GM12801 (cell line): ENCODE measurements around the gene NCBP2.

Experiments
- CTCF ChIP-seq: IDR thresholded peaks from one replicate; pipeline ENCODE4 v1.5.1; 2011; ENCODE audit warnings: control low read depth; ENCODE audit not compliant: insufficient read length; ENCODE audit errors: extremely low read depth

NCBP2 gene

DNA sequence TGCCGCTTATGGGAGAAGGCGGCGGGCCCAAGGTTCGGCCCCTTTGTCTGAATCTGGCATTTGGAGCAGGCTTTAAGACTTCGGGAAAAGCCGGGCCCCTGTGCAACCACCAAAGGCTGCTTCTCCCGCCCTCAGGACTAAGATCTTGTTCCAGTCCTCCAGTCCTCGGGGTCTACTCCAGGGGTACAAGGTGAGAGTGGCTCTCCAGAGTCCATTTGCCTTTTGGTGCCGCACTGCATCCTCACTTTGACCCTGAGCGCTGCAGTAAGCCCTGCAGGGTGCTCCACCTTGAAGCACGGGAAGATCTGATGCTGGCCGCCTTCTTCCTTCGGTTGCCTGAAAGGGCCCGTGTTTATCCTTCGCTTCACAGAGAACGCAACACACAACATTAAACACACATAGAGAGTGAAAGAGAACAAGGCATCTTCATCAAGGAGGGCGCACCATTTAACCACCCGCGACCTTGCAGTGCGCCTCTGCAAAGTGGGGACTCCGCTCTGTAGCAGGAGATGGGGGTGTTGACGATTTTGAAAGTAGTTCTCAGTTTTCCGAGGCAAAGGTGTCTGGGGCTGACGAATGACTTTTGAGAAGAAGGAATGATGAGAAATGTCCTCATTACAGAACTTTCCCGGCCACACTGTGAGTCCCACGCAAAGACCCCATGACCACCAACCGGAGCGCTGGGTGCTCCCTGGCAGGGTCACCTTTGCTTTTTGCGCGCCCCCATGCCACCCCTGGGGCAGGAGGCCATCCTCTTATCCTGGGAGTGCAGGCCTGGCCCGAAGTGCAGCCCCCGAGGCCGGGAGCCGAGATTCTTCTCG lies 25.3 kb upstream of the NCBP2 start:
- no peak for TF ChIP-seq CTCF

DNA sequence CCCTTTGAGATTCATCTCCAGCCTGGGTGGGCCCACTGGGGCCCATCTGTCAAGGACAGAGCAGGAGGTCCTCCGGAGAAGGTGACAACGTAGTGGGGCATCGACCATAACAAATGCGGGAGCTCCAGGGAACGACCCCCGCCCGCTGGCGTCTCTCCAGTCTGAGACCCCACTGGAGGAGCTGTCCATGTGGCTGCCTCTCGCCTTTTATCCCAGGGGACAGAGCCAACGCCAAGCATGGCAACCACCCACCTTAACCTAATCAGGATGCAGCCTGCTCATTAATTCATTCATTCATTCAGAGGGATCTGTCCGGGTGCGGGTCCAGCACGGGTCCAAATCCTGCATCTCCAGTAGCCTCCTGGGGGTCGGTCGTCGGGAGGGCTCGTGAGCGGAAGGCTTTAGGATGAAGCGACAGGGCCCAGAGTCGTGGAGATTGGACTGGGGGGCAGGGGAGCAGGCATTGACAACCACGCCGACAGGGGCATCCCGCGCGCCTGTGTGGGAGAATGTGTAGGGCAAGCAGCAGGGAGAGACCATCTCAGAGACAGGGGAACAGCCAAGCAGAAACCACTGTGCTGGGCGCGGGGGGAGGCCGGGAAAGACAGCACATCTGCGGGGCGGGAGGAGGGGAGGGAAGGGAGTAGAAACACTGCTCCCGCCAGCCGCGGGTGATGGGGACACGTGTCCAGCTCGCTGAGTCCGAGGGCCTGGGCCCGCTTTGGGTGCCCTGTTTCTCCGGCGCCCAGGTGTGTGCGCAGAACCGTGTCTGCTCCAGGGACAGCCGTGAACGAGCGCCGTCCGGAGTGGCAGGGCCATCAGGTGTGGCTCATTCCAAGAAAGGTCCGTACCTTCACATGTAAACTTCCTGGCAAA lies 24.4 kb upstream of the NCBP2 start:
- no peak for TF ChIP-seq CTCF

DNA sequence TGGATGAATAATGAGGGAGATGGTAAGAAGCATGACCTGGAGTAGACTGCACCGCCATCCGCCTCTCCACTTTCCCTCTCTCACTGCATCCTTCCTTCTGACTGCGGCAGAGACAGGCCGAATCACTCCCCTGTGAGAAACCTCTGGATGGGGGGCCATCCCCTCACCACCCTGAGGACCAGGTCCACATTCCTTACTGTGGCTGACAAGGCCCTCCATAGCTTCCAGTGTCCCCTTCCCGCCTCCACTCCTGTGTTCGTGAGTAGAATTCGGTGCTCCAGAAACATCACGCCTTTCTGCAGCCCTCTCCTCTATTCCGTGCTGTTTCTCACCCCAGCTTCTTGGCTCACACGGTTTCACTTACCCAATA lies 23.5 kb upstream of the NCBP2 start:
- TF ChIP-seq CTCF = no peak

- TF ChIP-seq CTCF = no peak
Observed at GRCh38 chr3:196965112-196965803, 22.9 kb upstream of the NCBP2 start.

- no peak for TF ChIP-seq CTCF
Observed at GRCh38 chr3:196963631-196963953, 21.3 kb upstream of the NCBP2 start.

GRCh38 chr3:196962930-196963630 lies 20.8 kb upstream of the NCBP2 start:
- TF ChIP-seq CTCF = no peak
